Measurements from ENCODE around the gene SEPTIN11. TPM values are rescaled to one million over a fixed set of nuclear protein-coding genes. Genes with fewer than 3 reads are reported as not detected.

Gene SEPTIN11
- polyA plus RNA-seq, 1 donor from 2014 or later, result 61.3 TPM

DNA sequence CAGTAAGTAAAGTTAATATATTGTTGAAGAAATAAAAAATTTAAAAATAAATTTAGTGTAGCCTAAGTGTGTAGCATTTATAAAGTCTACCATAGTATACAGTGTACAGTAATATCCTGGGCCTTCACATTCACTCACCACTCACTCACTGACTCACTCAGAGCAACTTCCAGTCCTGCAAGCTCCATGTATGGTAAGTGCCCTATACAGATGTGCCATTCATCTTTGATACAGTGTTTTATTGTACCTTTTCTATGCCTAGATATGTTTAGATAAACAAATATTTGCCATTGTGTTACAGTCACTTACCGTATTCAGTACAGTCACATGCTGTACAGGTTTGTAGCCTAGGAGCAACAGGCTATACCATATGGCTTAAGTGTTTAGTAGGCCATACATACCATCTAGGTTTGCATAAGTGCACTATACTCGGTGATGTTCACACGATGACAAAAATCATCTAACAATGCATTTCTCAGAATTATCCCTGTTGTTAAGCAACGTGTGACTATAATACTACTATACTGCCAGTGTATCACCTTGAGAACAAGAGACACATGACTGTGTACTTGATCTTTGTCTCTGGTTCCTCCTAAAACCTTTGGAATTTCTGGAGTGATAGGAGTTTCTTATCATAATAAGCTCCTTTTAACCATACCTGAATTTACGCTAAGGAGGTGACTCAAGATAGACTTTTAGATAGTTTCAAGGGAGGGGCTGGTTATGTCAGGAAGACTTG lies 25.8 kb upstream of the SEPTIN11 start:
- Histone ChIP-seq H3K79me2 (replicated peaks; ENCODE audit: insufficient read depth, low read length) (no peaks in the 10 kb centered on the region), H3K9me3 (ENCODE audit: low read length) (no peaks in the 10 kb centered on the region), H3K36me3 (ENCODE audit: insufficient read depth, low read length) (no peaks in the 10 kb centered on the region), H3K9ac (ENCODE audit: low read length) (no peak overlapping the region), H4K20me1 (ENCODE audit: insufficient read depth) (no peaks in the 10 kb centered on the region), H3K27me3 (ENCODE audit: insufficient read depth, low read depth, low read length) (no peaks in the 10 kb centered on the region), H3K4me3 (ENCODE audit: low read length) (no peak overlapping the region), H3K27ac (ENCODE audit: low read length) (no peak overlapping the region), H3K4me2 (ENCODE audit: low read length) (no peak overlapping the region), H2AFZ (ENCODE audit: low read depth, low read length) (no peak overlapping the region), H3F3A (ENCODE audit: insufficient read depth, low read length, poor library complexity, severe bottlenecking) (no peaks in the 10 kb centered on the region), H3K9me2 (ENCODE audit: insufficient read depth, low read length) (no peaks in the 10 kb centered on the region)
- no peak for TF ChIP-seq MXI1 (conservative IDR thresholded peaks at IDR 0.05; ENCODE audit: poor library complexity, severe bottlenecking)
- TF ChIP-seq EZH2 (IDR thresholded peaks at IDR 0.05; ENCODE audit: borderline replicate concordance, insufficient read depth, low read length, poor library complexity, severe bottlenecking), result no peak

DNA sequence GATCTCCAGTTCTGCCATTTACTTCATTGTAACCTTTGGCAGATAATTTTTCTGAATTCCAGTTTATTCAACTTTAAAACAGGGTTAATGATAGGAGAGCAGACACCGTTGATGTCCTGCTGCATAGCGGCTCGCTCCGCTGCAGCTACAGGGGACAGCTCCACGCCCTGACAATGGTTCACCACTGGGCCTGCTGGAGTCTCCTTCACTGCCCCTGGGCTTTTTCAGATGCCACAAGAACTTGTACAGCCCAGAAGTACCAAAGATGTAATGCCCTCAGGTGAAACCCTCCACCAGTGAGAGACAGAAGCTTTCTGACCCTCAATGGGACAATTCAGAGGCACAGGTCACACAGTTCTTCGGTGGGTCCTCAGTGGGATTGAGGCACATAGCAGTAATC lies 22.7 kb upstream of the SEPTIN11 start:
- Histone ChIP-seq H3K9me2 (ENCODE audit: insufficient read depth, low read length) (no peaks in the 10 kb centered on the region), H3K4me3 (ENCODE audit: low read length) (no peak overlapping the region), H3K36me3 (ENCODE audit: insufficient read depth, low read length) (no peaks in the 10 kb centered on the region), H3K4me2 (ENCODE audit: low read length) (no peak overlapping the region), H3F3A (ENCODE audit: insufficient read depth, low read length, poor library complexity, severe bottlenecking) (no peaks in the 10 kb centered on the region), H2AFZ (ENCODE audit: low read depth, low read length) (no peak overlapping the region), H3K27ac (ENCODE audit: low read length) (no peak overlapping the region), H3K79me2 (replicated peaks; ENCODE audit: insufficient read depth, low read length) (no peaks in the 10 kb centered on the region), H3K9ac (ENCODE audit: low read length) (no peak overlapping the region), H4K20me1 (ENCODE audit: insufficient read depth) (no peaks in the 10 kb centered on the region), H3K27me3 (ENCODE audit: insufficient read depth, low read depth, low read length) (no peaks in the 10 kb centered on the region), H3K9me3 (ENCODE audit: low read length) (no peaks in the 10 kb centered on the region)
- TF ChIP-seq TAF1 (IDR thresholded peaks at IDR 0.05; ENCODE audit: low read depth) (no peak), EP300 (conservative IDR thresholded peaks at IDR 0.05; ENCODE audit: poor library complexity, severe bottlenecking) (no peak), MXI1 (conservative IDR thresholded peaks at IDR 0.05; ENCODE audit: poor library complexity, severe bottlenecking) (no peak), RAD21 (conservative IDR thresholded peaks at IDR 0.05) (no peak), SMC3 (conservative IDR thresholded peaks at IDR 0.05; ENCODE audit: poor library complexity) (no peak), EZH2 (IDR thresholded peaks at IDR 0.05; ENCODE audit: borderline replicate concordance, insufficient read depth, low read length, poor library complexity, severe bottlenecking) (no peak), POLR2AphosphoS5 (IDR thresholded peaks at IDR 0.05) (no peak)
- TF ChIP-seq, protein P1, sequence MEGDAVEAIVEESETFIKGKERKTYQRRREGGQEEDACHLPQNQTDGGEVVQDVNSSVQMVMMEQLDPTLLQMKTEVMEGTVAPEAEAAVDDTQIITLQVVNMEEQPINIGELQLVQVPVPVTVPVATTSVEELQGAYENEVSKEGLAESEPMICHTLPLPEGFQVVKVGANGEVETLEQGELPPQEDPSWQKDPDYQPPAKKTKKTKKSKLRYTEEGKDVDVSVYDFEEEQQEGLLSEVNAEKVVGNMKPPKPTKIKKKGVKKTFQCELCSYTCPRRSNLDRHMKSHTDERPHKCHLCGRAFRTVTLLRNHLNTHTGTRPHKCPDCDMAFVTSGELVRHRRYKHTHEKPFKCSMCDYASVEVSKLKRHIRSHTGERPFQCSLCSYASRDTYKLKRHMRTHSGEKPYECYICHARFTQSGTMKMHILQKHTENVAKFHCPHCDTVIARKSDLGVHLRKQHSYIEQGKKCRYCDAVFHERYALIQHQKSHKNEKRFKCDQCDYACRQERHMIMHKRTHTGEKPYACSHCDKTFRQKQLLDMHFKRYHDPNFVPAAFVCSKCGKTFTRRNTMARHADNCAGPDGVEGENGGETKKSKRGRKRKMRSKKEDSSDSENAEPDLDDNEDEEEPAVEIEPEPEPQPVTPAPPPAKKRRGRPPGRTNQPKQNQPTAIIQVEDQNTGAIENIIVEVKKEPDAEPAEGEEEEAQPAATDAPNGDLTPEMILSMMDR (IDR thresholded peaks at IDR 0.05; ENCODE audit: poor library complexity, severe bottlenecking), result no peak
- TF ChIP-seq, protein P2, sequence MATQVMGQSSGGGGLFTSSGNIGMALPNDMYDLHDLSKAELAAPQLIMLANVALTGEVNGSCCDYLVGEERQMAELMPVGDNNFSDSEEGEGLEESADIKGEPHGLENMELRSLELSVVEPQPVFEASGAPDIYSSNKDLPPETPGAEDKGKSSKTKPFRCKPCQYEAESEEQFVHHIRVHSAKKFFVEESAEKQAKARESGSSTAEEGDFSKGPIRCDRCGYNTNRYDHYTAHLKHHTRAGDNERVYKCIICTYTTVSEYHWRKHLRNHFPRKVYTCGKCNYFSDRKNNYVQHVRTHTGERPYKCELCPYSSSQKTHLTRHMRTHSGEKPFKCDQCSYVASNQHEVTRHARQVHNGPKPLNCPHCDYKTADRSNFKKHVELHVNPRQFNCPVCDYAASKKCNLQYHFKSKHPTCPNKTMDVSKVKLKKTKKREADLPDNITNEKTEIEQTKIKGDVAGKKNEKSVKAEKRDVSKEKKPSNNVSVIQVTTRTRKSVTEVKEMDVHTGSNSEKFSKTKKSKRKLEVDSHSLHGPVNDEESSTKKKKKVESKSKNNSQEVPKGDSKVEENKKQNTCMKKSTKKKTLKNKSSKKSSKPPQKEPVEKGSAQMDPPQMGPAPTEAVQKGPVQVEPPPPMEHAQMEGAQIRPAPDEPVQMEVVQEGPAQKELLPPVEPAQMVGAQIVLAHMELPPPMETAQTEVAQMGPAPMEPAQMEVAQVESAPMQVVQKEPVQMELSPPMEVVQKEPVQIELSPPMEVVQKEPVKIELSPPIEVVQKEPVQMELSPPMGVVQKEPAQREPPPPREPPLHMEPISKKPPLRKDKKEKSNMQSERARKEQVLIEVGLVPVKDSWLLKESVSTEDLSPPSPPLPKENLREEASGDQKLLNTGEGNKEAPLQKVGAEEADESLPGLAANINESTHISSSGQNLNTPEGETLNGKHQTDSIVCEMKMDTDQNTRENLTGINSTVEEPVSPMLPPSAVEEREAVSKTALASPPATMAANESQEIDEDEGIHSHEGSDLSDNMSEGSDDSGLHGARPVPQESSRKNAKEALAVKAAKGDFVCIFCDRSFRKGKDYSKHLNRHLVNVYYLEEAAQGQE (IDR thresholded peaks at IDR 0.05; ENCODE audit: borderline replicate concordance), result no peak
